Adrenal gland (tissue), 12 donors: ENCODE results near the gene C17orf67. TPM values are rescaled to one million over a fixed set of nuclear protein-coding genes. Genes with fewer than 3 reads are reported as not detected.
A peak's percentile ranks its signal among the peaks of the same experiment; 100 is the strongest.

ENCODE experiments used
- DNase-seq, 7 donors: peaks; one replicate each; pipeline ENCODE4 v3.0.0-alpha.2; 2019 to 2020
- H3K27ac ChIP-seq, 5 donors: fragments of 200-600 bp; sonication (generic) in 4 of 5; 1 replicate in 3 of 5; 2 replicates in 2 of 5; pipeline versions ENCODE4 v1.5.1 to v1.8.0; 2016 to 2020; ENCODE audit warnings: mild to moderate bottlenecking in 1 of 5
- H3K27me3 ChIP-seq: fragments of 200-600 bp; 2 replicates; pipeline ENCODE4 v1.8.0; 2021
- H3K36me3 ChIP-seq, 2 donors: fragments of 200-600 bp; replicated peaks in 1 of 2; 1 replicate in 1 of 2; 2 replicates in 1 of 2; pipeline versions ENCODE4 v1.5.1 to v1.8.0; 2018 to 2022
- H3K4me1 ChIP-seq, 2 donors: fragments of 200-600 bp; replicated peaks in 1 of 2; 1 replicate in 1 of 2; 2 replicates in 1 of 2; pipeline versions ENCODE4 v1.5.1 to v1.8.0; 2018 to 2021
- H3K4me3 ChIP-seq, 4 donors: fragments of 200-600 bp; sonication (generic) in 3 of 4; one replicate each; pipeline ENCODE4 v1.5.1; 2016 to 2018
- H3K9me3 ChIP-seq, 3 donors: fragments of 200-600 bp; sonication (generic) in 1 of 3; replicated peaks in 1 of 3; 1 replicate in 2 of 3; 2 replicates in 1 of 3; pipeline versions ENCODE4 v1.5.1 to v1.8.0; 2016 to 2021
- CTCF ChIP-seq, 6 experiments: fragments of 450-650 bp in 4 of 6; fragments of 200-600 bp in 2 of 6; sonication (generic) in 1 of 6; IDR thresholded peaks; 1 replicate in 5 of 6; 2 replicates in 1 of 6; pipeline versions ENCODE4 v1.5.1 to v1.8.0; 2016 to 2021; ENCODE audit warnings: antibody characterized with exemption in 6 of 6, mild to moderate bottlenecking in 2 of 6, moderate library complexity in 1 of 6
- POLR2A ChIP-seq, 2 donors: fragments of 450-650 bp; IDR thresholded peaks; one replicate each; pipeline ENCODE4 v1.6.1; 2017; ENCODE audit warnings: antibody characterized with exemption in 2 of 2, mild to moderate bottlenecking in 2 of 2, moderate library complexity in 1 of 2
- WGBS, 4 donors: extraction: QIAGEN DNeasy Blood & Tissue Kit in 2 of 4; methylation state at CpG; one replicate each; pipeline versions ENCODE4 v1.1.5 to v1.1.7; 2013 to 2017; 5-methylcytosine and 5-hydroxymethylcytosine counted together
- intact Hi-C, 2 donors: fragments of 100-400 bp; cut with DNase I; formaldehyde crosslinking; loops; one replicate each; pipeline versions ENCODE4 v1.14.1 to v1.15.0; 2022 to 2023
- polyA plus RNA-seq, 3 donors: library from polyadenylated mRNA; stranded (reverse); fragments of 200-250 nt in 2 of 3; fragments of 350-450 nt in 1 of 3; fragmentation: Illumina TruSeq in 1 of 3; extraction: RNeasy Lipid Tissue Mini Kit (QIAGEN cat#74804) in 1 of 3; gene quantifications; one replicate each; pipeline ENCODE4 v1.2.3, GENCODE V29; 2013 to 2014
- total RNA-seq, 9 donors: library from RNA; depleted of rRNA in 4 of 9; stranded (reverse); fragments of >200 nt in 4 of 9; fragments of 120-200 nt in 1 of 9; fragmentation: NEBNext Ultra II Directional in 1 of 9; extraction: Animal tissue kit (Norgen Biotek cat#: 25700) in 1 of 9; gene quantifications; one replicate each; pipeline versions ENCODE4 v1.1.0 to v1.2.4, GENCODE V29; 2013 to 2023
- donor health status: healthy with polysubstance abuse.
- donor health status: Bipolar disorder and iron deficiency.
- donor health status: DM: yes; HTN: yes; CAD: no.
- donor health status: DM: no; HTN: no; CAD: no.
- donor health status: DM: no; HTN: no; CAD: no.
- donor health status: DM: yes; HTN: yes; CAD: no.

C17orf67 gene
- total and polyA plus RNA-seq, 12 donors = 0.29 to 3.3 (median 0.57) TPM; not detected in 2

- H3K27me3 ChIP-seq = peaks cover 10% of the 10 kb centered on the region
- TF ChIP-seq POLR2A (IDR thresholded peaks at IDR 0.05) (no peak), CTCF (IDR thresholded peaks at IDR 0.05) (no peak)
- no peaks in the 10 kb centered on the region for H3K36me3 ChIP-seq
- WGBS, 4 donors = 22 to 36% (median 34%) methylated on average over 7 of the region's 7 CpGs
- no peak overlapping the region for H3K4me3 ChIP-seq
- peak overlapping the region in 1 of 5 donors; percentile 63 for H3K27ac ChIP-seq
- no peaks in the 10 kb centered on the region for H3K4me1 ChIP-seq
- H3K9me3 ChIP-seq = no peaks in the 10 kb centered on the region
- peak in 6 of 7 donors; percentile 57 to 80 (median 74) for DNase-seq
- intact Hi-C loops = no loop called here
Observed at GRCh38 chr17:56786989-56787482, 46.7 kb downstream of the C17orf67 start.

- TF ChIP-seq CTCF (IDR thresholded peaks at IDR 0.05) (no peak), POLR2A (IDR thresholded peaks at IDR 0.05) (no peak)
Observed at GRCh38 chr17:56785997-56786680, 47.6 kb downstream of the C17orf67 start.

GRCh38 chr17:56785405-56785804, 48.3 kb downstream of the C17orf67 start:
- TF ChIP-seq CTCF (IDR thresholded peaks at IDR 0.05) (no peak), POLR2A (IDR thresholded peaks at IDR 0.05) (no peak)
- Histone ChIP-seq H3K4me3 (no peak overlapping the region), H3K4me1 (peaks cover 0 to under 1% of the 10 kb centered on the region in 2 donors), H3K27ac (no peak overlapping the region), H3K9me3 (no peaks in the 10 kb centered on the region), H3K27me3 (peaks cover 17% of the 10 kb centered on the region), H3K36me3 (no peaks in the 10 kb centered on the region)
- no peak for DNase-seq
- intact Hi-C loops = no loop called here
- 73 to 87% (median 81%) methylated on average over 5 of the region's 5 CpGs for WGBS, 4 donors

More at GRCh38 chr17:56785997-56786680, 47.6 kb downstream of the C17orf67 start:
- Histone ChIP-seq H3K9me3 (no peaks in the 10 kb centered on the region), H3K4me3 (no peak overlapping the region), H3K27ac (no peak overlapping the region), H3K27me3 (peaks cover 14% of the 10 kb centered on the region), H3K36me3 (no peaks in the 10 kb centered on the region), H3K4me1 (no peaks in the 10 kb centered on the region)
- intact Hi-C loops = no loop called here
- no peak for DNase-seq
- WGBS, 4 donors = 83 to 88% (median 83%) methylated on average over 9 of the region's 9 CpGs

- no peak overlapping the region for H3K27ac ChIP-seq
- peaks cover 3 to 5% of the 10 kb centered on the region in 2 donors for H3K4me1 ChIP-seq
- intact Hi-C loops = loop anchor here in 1 of 2 donors (5.0 kb wide), 1 partner anchor 190 kb away; the partner anchor contains the start of gene NOG
- H3K9me3 ChIP-seq = no peaks in the 10 kb centered on the region
- H3K4me3 ChIP-seq = no peak overlapping the region
- no peak for TF ChIP-seq POLR2A (IDR thresholded peaks at IDR 0.05)
- no peak for TF ChIP-seq CTCF (IDR thresholded peaks at IDR 0.05)
- no peak for DNase-seq
- H3K27me3 ChIP-seq = peaks cover 20% of the 10 kb centered on the region
- H3K36me3 ChIP-seq = no peaks in the 10 kb centered on the region
Observed at GRCh38 chr17:56782338-56782737, 51.4 kb downstream of the C17orf67 start.
